AG10803 (cell line): ENCODE data around the gene THAP12.
"Not testable (repeated sequence)": the region's sequence is repeated elsewhere in the genome, so short reads cannot be mapped to it uniquely, and the experiment has no call there.

Experiments
- DNase-seq: peaks from one replicate; pipeline ENCODE4 v3.0.0; 2010; ENCODE audit warnings: low read depth
- H3K4me3 ChIP-seq: 2 replicates; pipeline ENCODE4 v1.5.1; 2011; ENCODE audit warnings: mild to moderate bottlenecking, low read length, control low read depth
- TF ChIP-seq, protein P1 (sequence below): conservative IDR thresholded peaks from 2 replicates; pipeline ENCODE4 v1.5.1; 2011; ENCODE audit warnings: mild to moderate bottlenecking, low read length, control low read depth, inconsistent platforms

THAP12 gene

DNA sequence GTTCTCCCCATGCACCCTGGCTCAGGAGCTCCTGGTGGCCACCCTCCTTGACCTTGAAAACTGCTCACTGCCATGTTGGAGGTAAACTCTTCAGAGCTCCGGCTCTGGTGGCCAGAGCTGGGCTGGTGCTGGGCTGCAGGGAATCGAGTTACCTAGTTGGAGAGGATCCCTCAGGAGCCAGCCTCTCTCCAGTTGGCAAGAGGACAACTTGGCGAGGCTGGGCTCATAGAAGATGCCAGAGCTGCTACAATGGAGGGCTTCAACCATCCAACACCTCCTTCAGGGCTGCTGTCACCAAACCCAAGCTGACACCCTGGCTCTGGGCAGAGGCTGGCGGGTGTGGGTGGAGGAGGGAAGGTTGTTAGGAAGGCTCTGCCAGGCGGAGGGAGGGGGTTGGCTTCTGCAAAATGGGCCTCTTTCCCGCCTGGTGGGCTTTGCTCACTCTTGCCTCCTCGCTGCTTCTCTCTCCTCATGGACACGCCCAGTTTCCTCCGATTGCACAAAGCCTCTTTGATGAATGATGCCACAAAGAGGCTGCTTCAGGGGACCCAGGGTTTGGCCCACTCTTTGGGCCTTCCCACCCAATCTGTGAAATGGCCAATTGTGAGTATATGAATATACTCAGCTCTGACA lies 53.1 kb downstream of the THAP12 start:
- TF ChIP-seq, protein P1, sequence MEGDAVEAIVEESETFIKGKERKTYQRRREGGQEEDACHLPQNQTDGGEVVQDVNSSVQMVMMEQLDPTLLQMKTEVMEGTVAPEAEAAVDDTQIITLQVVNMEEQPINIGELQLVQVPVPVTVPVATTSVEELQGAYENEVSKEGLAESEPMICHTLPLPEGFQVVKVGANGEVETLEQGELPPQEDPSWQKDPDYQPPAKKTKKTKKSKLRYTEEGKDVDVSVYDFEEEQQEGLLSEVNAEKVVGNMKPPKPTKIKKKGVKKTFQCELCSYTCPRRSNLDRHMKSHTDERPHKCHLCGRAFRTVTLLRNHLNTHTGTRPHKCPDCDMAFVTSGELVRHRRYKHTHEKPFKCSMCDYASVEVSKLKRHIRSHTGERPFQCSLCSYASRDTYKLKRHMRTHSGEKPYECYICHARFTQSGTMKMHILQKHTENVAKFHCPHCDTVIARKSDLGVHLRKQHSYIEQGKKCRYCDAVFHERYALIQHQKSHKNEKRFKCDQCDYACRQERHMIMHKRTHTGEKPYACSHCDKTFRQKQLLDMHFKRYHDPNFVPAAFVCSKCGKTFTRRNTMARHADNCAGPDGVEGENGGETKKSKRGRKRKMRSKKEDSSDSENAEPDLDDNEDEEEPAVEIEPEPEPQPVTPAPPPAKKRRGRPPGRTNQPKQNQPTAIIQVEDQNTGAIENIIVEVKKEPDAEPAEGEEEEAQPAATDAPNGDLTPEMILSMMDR = no peak
- DNase-seq = no peak
- no peak overlapping the region for H3K4me3 ChIP-seq

DNA sequence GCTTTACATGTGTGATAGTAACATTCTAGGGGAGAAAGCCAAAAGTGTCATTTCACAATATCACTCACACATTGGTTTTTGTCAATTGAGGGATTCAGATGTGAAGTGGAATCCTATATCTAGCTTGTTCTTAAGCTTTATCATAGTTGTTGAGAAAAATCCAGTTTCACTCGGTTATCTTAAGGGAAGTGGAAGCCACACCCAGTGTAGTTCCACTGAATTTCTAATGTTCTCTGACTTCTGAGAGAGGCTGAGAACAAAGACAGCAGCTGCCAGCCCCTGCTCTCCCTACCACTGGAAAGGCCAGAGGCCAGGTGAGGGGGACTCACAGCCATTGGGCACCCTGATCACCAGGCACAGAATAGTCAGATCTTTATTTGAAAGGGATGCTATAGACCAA lies 53.7 kb downstream of the THAP12 start:
- no peak for DNase-seq
- H3K4me3 ChIP-seq = no peak overlapping the region
- TF ChIP-seq, protein P1 = no peak

DNA sequence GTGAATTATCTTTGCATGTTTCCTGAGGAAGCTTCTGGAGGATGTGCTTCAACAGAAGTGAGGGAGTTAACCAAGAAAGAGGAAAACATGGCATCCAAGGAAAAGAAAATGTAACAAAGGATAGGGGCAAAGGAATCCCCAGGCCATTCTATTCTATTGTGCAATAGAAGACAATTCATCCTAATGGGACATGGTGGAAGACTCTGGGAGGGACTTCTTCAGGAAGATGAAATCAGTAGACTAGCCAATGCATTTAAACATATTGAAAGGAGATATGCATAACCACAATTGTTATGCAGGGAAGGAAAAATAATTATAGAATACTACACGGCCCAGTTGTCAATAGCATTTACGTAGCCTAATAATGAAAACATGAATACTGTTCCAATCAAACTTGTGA lies 55.7 kb downstream of the THAP12 start:
- TF ChIP-seq, protein P1 = no peak
- no peak for DNase-seq

DNA sequence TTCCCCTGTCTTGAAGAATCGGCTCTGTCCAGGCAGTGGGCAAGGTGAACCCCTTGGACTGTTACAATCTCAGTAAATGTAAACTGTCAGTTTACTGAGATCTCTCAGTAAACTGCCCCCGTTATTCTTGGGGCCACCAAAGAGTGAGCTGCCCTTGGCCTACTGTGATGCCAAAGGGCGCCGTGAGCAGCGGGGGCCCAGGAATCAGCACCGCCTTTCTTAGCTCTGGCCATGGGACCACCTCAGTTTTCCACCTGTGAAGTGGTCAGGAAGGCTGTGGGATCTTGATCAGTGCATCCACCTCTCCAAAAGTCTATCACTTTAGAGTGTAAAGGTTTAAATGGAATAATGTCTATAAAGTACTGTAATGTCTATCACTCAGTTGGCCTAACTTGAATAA lies 57.1 kb downstream of the THAP12 start:
- TF ChIP-seq, protein P1 = no peak
- no peak for DNase-seq
- H3K4me3 ChIP-seq = no peak overlapping the region

More for the DNA sequence above, 55.7 kb downstream of the THAP12 start:
- no peak overlapping the region for H3K4me3 ChIP-seq

DNA sequence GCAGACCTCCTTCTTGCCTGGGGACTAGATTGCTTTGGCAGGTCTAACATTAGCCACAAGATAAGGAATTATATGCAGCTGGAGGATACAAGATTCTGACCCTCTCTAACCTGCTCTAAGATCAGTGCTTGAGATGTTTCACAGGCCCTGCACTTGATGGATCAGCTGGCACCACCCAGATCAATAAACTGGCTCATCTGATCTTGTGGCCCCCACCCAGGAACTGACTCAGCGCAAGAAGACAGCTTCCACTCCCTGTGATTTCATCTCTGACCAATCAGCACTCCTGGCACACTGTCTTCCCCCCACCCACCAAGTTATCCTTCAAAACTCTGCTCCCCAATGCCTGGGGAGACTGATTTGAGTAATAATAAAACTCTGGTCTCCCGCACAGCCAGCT lies 57.6 kb downstream of the THAP12 start:
- not testable (repeated sequence) for DNase-seq, H3K4me3 ChIP-seq

DNA sequence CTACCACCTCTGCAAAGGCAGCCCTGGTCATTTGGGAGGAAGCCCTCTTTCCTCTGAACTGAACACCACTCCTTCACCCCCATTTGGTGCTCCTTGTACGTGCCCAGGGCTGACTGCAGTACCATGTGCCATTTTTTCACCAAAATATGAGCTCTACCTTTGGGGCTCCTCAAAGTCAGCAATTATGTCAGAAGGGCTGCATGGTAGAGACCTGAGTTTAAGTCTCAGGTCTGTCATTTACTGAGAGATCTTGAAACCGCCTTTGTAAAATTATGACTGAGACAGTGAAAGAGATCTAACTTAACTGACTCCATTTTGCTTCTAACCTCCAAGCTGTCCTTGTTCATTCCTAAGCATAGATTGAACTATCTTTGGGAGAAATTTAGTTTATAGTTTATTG lies 58.0 kb downstream of the THAP12 start:
- no peak overlapping the region for H3K4me3 ChIP-seq
- TF ChIP-seq, protein P1 = no peak
- no peak for DNase-seq

DNA sequence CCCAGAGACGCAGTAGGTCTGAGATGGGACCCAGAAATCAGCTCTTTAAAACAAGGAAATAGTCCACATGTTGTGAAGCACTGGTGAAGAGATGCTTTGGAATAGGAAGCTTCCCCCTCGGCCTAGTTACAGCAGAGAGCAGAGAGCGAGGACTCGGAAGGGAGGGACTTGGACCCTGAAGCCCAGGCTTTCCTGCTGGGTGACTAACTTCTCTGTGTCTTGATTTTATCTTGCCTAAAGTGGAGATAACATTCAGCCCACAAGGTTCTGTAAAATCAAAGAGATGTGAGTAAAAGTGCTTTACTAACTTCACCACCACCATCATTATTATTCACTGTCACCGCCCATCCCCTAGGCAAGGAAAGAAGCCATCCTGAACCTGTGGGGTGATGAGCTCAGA lies 58.4 kb downstream of the THAP12 start:
- no peak overlapping the region for H3K4me3 ChIP-seq

More for the DNA sequence above, 58.4 kb downstream of the THAP12 start:
- TF ChIP-seq, protein P1 = no peak
- no peak for DNase-seq
